Measurements from ENCODE around the gene MVD. TPM values are rescaled to one million over a fixed set of nuclear protein-coding genes. Genes with fewer than 3 reads are reported as not detected.

Gene MVD
- polyA plus RNA-seq, 4 donors = 21.9 to 38.9 (median 27.4) TPM

DNA sequence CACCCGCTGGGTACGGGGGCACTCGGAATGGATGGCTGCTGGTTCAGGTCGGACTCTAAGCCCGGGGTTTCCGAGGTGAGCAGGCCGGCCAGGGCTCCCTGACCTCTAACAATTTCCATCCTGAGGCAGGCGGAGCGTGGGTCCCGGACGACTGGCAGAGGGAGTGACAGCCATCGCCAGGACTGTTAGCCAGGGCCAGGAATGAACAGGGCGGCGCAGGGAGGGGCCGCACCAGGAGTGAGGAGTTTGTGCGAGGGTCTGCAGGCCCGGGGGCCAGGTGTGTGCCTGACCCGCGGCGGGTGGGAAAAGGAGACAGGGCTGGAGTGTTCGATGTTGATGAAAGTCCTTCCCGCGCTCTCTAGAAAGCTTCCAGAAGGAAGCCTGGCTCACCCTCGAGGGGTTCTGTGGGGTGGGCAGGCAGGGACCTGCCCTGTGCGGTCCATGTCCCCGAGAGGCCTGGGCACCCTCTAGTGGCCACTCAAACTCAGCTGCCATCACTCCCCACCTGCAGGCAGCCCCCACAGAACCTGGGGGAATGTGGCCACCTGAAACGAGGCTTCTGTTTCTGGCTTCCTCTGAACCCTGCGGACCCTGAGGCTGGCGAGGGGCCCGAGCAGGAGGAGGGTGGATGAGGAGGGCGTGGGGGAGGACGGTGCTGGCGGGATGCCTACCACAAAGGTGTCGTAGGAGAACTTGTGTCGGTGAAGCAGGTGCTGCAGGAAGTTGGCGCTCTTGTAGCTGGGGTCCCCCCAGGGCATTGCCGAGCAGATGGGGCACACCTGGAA, 35.1 kb upstream of the MVD start:
- DNase-seq (ENCODE audit: low read depth in 4 of 4, low spot score in 3 of 4) = no peak

DNA sequence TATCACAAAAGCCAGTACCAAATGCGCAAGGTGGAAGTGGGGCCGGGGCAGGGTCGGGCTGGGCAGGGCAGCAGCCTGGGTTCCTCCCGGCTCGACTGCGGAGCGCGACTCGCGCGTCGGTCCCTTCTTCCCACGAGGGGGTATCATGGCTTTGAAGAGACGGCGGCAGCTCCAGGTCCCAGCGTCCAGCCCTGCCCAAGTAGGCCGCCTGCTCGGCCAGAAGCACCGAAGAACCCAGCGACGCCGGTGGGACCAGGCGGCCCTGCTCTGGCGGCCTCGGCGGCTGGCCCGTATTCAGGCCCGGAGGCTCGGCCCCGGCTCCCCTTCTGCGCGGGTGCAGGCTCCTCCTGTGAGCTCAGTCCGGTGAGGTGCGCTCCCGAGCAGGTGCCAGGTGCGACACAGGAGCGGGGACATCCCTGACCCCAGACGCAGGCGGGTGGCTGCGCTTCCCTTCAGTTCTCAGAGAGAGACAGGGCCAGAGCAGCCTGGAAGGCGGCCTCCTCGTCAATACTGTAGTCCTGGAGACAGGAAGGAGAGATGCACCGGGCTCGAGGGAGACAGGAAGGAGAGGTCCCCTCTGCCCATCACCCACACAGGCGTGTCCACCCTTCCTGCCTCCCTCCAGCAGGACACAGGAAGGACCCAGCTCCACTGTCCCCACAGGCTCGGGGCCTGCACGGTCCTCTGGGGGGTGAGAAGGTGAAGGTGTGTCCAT, 34.4 kb upstream of the MVD start:
- no peak for DNase-seq (ENCODE audit: low read depth in 4 of 4, low spot score in 3 of 4)

- DNase-seq (ENCODE audit: low read depth in 4 of 4, low spot score in 3 of 4) = no peak
Observed at GRCh38 chr16:88696441-88696840, 33.5 kb upstream of the MVD start.

- DNase-seq (ENCODE audit: low read depth in 4 of 4, low spot score in 3 of 4) = no peak
Observed at GRCh38 chr16:88695753-88696152, 32.9 kb upstream of the MVD start.

- no peak for DNase-seq (ENCODE audit: low read depth in 4 of 4, low spot score in 3 of 4)
Observed at GRCh38 chr16:88695218-88695617, 32.3 kb upstream of the MVD start.

GRCh38 chr16:88694221-88695087, 31.6 kb upstream of the MVD start:
- DNase-seq (ENCODE audit: low read depth in 4 of 4, low spot score in 3 of 4) = no peak

DNA sequence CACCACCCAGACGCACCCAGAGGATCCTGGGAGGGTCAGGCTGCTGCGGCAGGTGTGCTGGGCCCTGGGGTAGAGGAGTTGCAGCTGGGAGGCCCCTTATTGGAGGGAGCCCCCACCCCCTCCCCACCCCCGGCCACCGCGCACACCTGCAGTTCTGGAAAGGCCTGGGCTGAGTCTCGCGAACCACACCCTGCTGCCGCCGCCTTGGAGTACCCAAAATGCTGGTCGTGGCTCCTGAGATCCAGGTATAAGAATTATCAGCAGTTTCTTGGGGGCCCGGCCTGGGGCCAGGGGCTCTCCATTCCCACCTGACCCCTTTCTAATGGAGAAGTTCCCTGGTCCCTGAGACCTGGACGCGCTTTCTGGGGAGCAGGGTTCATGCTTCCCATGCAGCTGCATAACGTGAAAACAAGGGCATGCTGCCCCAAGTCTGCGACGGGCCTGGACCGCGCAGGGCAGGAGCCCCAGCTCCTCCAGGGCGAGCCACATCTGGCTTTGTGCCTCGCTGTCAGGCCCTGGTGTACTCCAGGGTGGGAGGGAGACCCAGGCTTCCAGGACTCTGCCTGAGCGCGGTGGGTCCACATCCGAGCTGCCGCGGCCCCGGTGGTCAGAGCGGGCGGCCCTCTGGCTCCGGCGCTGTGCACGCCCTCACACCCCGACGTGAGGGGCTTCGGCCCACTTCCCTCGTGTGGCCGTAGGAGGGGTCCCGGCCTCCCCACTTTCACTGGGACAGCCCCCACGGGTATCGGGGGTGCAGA, 30.7 kb upstream of the MVD start:
- DNase-seq (ENCODE audit: low read depth in 4 of 4, low spot score in 3 of 4) = no peak

DNA sequence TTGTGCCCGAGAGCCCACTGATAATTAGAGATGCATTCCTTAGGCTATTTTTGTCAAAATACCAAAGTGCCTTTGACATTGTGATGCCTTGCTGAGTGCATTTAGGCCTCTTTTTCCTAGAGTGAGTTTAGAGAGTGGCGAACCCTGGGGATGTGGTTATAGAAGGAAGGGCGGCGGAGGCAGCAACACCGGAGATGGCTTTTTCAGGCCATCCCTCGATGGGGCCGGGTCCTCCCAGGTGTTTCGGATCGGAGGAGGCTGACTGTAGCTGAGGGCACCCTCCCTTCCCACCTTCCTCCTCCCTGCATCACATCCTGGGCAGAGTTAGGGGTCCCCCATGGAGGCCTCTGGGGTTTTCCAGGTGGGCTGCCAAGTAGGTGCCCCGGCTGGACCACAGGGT, 30.0 kb upstream of the MVD start:
- DNase-seq (ENCODE audit: low read depth in 4 of 4, low spot score in 3 of 4) = no peak

GRCh38 chr16:88691924-88692560, 29.2 kb upstream of the MVD start:
- no peak for DNase-seq (ENCODE audit: low read depth in 4 of 4, low spot score in 3 of 4)

DNA sequence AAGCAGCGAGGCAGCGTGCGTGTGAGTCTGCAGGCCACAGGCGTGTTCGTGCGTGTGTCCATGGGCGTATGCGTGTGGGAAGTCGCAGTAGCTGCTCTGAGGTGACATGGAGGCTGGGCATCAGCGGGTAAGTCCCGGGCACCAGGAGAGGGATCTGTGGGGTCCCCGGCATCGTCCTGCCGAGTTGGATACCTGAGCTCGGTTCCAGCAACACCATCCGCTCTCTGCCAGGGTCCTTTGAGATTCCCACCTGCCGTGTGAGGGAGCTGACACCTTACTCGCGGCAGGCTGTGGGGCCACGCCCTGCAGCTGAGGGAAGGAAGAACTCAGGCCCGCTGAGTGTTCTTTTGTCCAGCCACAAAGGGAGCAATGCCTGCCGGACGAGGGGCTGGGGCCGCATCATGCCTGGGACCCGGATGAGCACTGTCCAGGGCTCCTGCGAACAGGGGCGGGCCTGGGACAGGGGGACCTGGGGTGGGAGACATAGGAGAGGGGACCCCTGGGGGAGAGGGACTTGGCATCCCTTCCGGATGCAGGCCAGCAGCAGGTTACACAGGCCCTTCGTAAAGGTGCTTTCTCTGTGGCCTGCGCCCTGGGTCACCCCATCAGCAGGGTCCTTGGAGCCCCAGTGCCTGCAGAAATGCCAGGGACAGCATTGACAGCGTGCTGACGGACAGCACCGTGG, 28.4 kb upstream of the MVD start:
- no peak for DNase-seq (ENCODE audit: low read depth in 4 of 4, low spot score in 3 of 4)

- DNase-seq (ENCODE audit: low read depth in 4 of 4, low spot score in 3 of 4) = no peak
Observed at GRCh38 chr16:88690341-88691128, 27.6 kb upstream of the MVD start.

DNA sequence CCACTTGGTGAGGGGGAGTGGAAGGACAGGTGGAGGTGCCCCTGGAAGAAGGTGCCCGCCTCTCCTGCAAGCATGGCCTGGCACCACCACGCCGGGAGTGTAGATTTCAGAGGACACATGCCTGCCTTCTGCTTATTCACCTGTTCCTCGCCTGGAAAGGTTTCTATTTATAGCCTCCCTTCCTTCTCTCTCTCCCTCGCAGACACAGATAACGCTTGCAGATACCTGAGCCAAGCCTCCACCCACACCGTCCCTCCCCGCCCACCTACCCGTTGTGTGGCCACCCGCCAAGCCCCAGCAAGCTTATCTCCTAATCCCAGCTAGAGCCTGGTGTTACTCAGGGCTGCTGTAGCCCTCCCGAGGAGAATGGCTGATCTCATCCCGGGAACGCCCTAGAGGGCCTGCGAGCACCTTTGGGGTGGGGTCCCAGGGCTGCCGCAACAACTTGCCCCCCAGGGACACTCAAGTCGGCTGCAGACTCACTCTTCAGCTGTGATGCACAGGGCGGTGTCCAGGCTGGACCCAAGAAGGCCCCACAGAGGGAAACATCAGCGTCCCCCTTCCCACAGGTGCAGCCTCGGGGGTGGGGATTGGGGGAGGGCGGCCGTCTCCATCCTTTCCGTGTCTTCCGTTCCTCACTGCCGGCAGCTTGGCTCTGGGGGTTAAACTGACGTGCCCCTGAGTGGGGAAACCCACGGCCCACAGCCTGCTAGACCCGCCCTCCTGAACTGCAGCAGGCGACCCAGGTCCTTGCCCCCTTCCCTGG, 25.3 kb upstream of the MVD start:
- DNase-seq (ENCODE audit: low read depth in 4 of 4, low spot score in 3 of 4) = no peak

DNA sequence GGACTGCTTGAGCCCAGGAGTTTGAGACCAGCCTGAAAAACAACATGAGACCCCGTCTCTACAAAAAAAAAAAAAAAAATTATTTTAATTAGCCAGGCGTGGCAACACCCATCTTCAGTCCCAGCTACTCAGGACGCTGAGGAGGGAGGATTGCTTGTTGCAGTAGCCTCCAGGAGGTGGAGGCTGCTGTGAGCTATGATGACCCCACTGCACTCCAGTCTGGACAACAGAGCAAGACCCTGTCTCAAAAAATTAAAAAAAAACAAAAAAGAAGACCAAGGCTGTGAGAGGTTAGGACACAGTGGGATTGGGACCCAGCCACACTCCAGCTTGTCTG, 24.8 kb upstream of the MVD start:
- DNase-seq (ENCODE audit: low read depth in 4 of 4, low spot score in 3 of 4) = no peak

DNA sequence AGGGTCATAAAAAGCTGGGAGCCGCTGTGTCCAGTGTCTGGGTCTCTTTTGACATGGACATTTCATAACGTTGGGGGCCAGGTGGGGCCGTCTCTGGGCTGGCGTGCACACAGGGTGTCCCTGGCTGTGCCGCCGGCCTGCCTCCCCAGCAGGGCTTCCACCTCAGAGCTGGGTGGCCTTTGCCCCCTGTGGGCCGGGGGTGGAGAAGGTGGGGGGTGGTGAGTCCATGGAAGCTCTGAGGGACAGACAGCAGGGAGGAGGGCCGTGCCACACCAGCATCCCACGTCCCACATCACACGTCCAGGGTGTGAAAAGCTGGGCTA, 24.3 kb upstream of the MVD start:
- DNase-seq (ENCODE audit: low read depth in 4 of 4, low spot score in 3 of 4) = no peak

GRCh38 chr16:88686439-88687253, 23.8 kb upstream of the MVD start, which contains the start of gene SNAI3:
Gene SNAI3 (minus strand): TSS chr16:88686507. CDS start chr16:88686406, 101 bp downstream.
- peak in 1 of 4 donors; percentile 60 for DNase-seq (ENCODE audit: low read depth in 4 of 4, low spot score in 3 of 4)

- DNase-seq (ENCODE audit: low read depth in 4 of 4, low spot score in 3 of 4) = no peak
Observed at GRCh38 chr16:88686062-88686438, 23.2 kb upstream of the MVD start.
